ENCODE data around the gene AKAP13. TPM values are rescaled to one million over a fixed set of nuclear protein-coding genes. Genes with fewer than 3 reads are reported as not detected.

The AKAP13 gene
- total and polyA plus RNA-seq, 7 donors = 21.6 to 142 (median 98.5) TPM

- intact Hi-C loops (cut with DNase I) = no loop called here
- WGBS, 2 donors = 29 to 78% methylated on average over 9 of the region's 9 CpGs
- H3K4me1 ChIP-seq = peaks cover 0 to 9% (median 3%) of the 10 kb centered on the region in 4 donors
Observed at GRCh38 chr15:85772668-85773067, 392.3 kb downstream of the AKAP13 start.

DNA sequence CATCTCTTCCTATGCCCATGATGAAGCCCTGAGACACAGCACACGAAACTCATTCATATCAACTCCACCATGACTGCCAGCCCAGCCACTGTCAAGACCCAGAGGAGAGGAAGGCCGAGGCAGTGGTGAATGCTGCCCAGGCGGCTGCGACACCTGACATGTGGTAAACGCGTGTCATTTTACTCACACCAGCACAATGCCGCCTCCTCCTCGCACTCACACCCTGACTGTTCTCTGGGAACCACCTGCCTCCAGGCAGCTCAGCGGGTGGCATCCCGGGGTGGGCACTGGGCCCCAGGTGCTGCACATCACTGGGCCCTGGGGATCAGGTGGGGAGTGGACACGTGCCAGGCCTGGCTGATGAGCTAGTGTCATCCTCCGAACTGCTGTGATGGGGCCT is 392.8 kb downstream of the AKAP13 start:
- no peak for TF ChIP-seq POLR2A (IDR thresholded peaks at IDR 0.05)
- no peak for TF ChIP-seq CTCF (IDR thresholded peaks at IDR 0.05)
- TF ChIP-seq EP300 (IDR thresholded peaks at IDR 0.05) = no peak
- TF ChIP-seq POLR2AphosphoS5 (IDR thresholded peaks at IDR 0.05) = no peak
- Histone ChIP-seq H3K4me1 (peaks cover 0 to 9% (median 3%) of the 10 kb centered on the region in 4 donors), H3K36me3 (peaks cover 0 to 7% (median 0%) of the 10 kb centered on the region in 4 donors), H3K27me3 (no peaks in the 10 kb centered on the region), H3K9me3 (no peaks in the 10 kb centered on the region), H3K4me3 (no peak overlapping the region), H3K27ac (no peak overlapping the region)
- DNase-seq = no peak
- intact Hi-C loops (cut with DNase I) = no loop called here
- WGBS, 2 donors = 88 to 92% methylated on average over 12 of the region's 12 CpGs

More at GRCh38 chr15:85772668-85773067, 392.3 kb downstream of the AKAP13 start:
- DNase-seq = no peak
- H3K9me3 ChIP-seq = no peaks in the 10 kb centered on the region
- H3K27me3 ChIP-seq = no peaks in the 10 kb centered on the region
- H3K27ac ChIP-seq = peak overlapping the region in 2 of 4 donors; percentile 40 to 53
- no peak overlapping the region for H3K4me3 ChIP-seq
- peaks cover 0 to 7% (median 0%) of the 10 kb centered on the region in 4 donors for H3K36me3 ChIP-seq
- TF ChIP-seq CTCF (IDR thresholded peaks at IDR 0.05) (no peak), EP300 (IDR thresholded peaks at IDR 0.05) (no peak), POLR2AphosphoS5 (IDR thresholded peaks at IDR 0.05) (no peak), POLR2A (IDR thresholded peaks at IDR 0.05) (no peak)

GRCh38 chr15:85773970-85774369 is 393.6 kb downstream of the AKAP13 start:
- intact Hi-C loops (cut with DNase I) = no loop called here
- Histone ChIP-seq H3K4me1 (peaks cover 0 to 9% (median 3%) of the 10 kb centered on the region in 4 donors), H3K9me3 (no peaks in the 10 kb centered on the region), H3K36me3 (peaks cover 0 to under 1% (median 0%) of the 10 kb centered on the region in 4 donors), H3K27me3 (no peaks in the 10 kb centered on the region), H3K4me3 (no peak overlapping the region), H3K27ac (no peak overlapping the region)
- no peak for TF ChIP-seq EP300 (IDR thresholded peaks at IDR 0.05)
- TF ChIP-seq POLR2AphosphoS5 (IDR thresholded peaks at IDR 0.05) = no peak
- TF ChIP-seq POLR2A (IDR thresholded peaks at IDR 0.05) = no peak
- TF ChIP-seq CTCF (IDR thresholded peaks at IDR 0.05) = no peak
- DNase-seq = no peak
- WGBS, 2 donors = 96 to 97% methylated on average over 10 of the region's 10 CpGs

GRCh38 chr15:85777250-85778106 is 397.1 kb downstream of the AKAP13 start:
- Histone ChIP-seq H3K9me3 (no peaks in the 10 kb centered on the region), H3K36me3 (no peaks in the 10 kb centered on the region), H3K27me3 (no peaks in the 10 kb centered on the region), H3K27ac (no peak overlapping the region), H3K4me1 (peaks cover 0 to 3% (median under 1%) of the 10 kb centered on the region in 4 donors), H3K4me3 (no peak overlapping the region)
- TF ChIP-seq CTCF (IDR thresholded peaks at IDR 0.05) (no peak), POLR2AphosphoS5 (IDR thresholded peaks at IDR 0.05) (no peak), EP300 (IDR thresholded peaks at IDR 0.05) (no peak), POLR2A (IDR thresholded peaks at IDR 0.05) (no peak)
- intact Hi-C loops (cut with DNase I) = no loop called here
- 94 to 95% methylated on average over 18 of the region's 18 CpGs for WGBS, 2 donors
- DNase-seq = no peak
